Muscle of leg (tissue), 11 donors: ENCODE data around the gene KLHL11. TPM values are rescaled to one million over a fixed set of nuclear protein-coding genes. Genes with fewer than 3 reads are reported as not detected.

Experiments
- DNase-seq: peaks from one replicate; pipeline ENCODE4 v3.0.0; 2013
- H3K27ac ChIP-seq: one replicate; pipeline ENCODE4 v1.5.1; 2013; ENCODE audit warnings: mild to moderate bottlenecking, low read length, control low read depth
- H3K27me3 ChIP-seq: one replicate; pipeline ENCODE4 v1.6.1; 2013; ENCODE audit warnings: low read length; ENCODE audit not compliant: control insufficient read depth, insufficient read depth
- H3K36me3 ChIP-seq: one replicate; pipeline ENCODE4 v1.6.1; 2013; ENCODE audit warnings: low read length; ENCODE audit not compliant: control insufficient read depth, insufficient read depth
- H3K4me1 ChIP-seq: one replicate; pipeline ENCODE4 v1.6.1; 2013; ENCODE audit warnings: low read length; ENCODE audit not compliant: control insufficient read depth, insufficient read depth
- H3K4me3 ChIP-seq: one replicate; pipeline ENCODE4 v1.5.1; 2013; ENCODE audit warnings: low read length, control low read depth
- H3K9me3 ChIP-seq: replicated peaks from 2 replicates; pipeline ENCODE4 v1.6.1; 2013; ENCODE audit warnings: low read depth, low read length; ENCODE audit not compliant: control insufficient read depth
- WGBS: methylation state at CpG from one replicate; pipeline ENCODE4 v1.1.5; 2013; ENCODE audit warnings: missing lambda C conversion rate; ENCODE audit not compliant: insufficient coverage; 5-methylcytosine and 5-hydroxymethylcytosine counted together
- polyA plus RNA-seq, 8 donors: library from polyadenylated mRNA; unstranded; fragments of 120-200 nt; gene quantifications; one replicate each; pipeline versions ENCODE4 v1.2.1 to v1.2.3, GENCODE V29; 2013; ENCODE audit warnings: inconsistent platforms in 1 of 8, low replicate concordance in 1 of 8; ENCODE audit not compliant: insufficient read length in 8 of 8, insufficient read depth in 1 of 8
- total RNA-seq: library from RNA; stranded (reverse); fragments of 120-200 nt; gene quantifications from one replicate; pipeline ENCODE4 v1.2.4, GENCODE V29; 2013

KLHL11 gene
- total and polyA plus RNA-seq, 9 donors, result 3.2 to 15.8 (median 5.3) TPM

DNA sequence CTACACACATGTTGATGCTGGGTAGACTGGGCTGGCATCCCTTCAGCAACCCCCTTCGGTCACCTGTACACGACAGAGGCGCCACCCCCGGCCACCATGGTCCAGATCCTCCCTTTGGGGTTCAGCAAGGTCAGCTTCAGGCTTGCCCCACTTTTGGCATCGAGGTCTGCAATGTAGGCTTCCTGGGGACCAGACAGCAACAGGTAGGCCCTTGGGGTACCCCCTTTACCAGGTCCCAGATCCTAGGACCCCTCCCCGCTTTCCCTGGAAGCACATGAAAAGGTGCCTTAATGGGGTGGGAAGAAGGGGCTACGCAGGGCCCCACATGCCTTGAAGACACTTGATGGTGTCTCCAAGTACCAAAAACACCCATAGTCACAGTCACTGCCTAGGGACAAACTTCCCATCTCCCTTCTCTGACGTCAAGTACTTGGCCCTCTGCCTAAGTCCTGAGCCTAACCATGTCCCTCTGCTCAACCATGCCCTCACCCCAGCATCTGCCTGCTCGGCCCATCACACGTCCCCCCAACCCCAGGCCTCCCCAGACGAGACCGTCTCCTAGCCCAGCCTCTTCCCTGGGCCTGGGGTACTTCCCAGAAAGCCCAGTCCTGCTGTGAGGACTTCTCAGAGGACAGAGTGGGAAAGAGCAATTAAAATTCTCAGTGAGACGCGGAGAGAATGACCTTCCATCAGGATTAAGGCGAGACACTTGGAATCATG lies 41.4 kb upstream of the KLHL11 start:
- no peaks in the 10 kb centered on the region for H3K9me3 ChIP-seq
- peaks cover 88% of the 10 kb centered on the region for H3K36me3 ChIP-seq
- WGBS, result 75% methylated on average over 7 of the region's 15 CpGs
- H3K27ac ChIP-seq, result no peak overlapping the region
- H3K27me3 ChIP-seq, result no peaks in the 10 kb centered on the region
- no peak for DNase-seq
- no peaks in the 10 kb centered on the region for H3K4me1 ChIP-seq
- no peak overlapping the region for H3K4me3 ChIP-seq

DNA sequence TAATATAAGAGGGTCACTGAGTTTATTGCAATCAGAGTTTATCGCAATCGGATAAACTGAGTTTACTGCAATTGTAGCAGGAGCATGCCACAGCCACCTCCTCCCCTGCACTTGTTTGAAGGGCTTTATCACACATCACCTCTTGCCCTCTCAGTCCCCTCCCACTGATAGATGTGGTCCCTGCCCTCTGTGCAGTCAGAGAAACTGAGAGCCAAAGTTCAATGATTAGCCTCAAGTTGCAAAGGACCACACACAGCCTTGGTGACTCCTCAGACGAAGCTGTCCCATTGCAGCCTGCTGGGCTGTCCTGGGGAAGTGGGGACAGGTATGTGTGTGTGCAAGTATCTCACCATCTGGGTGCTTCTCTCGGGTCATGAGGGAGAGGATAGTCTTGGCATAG lies 39.9 kb upstream of the KLHL11 start:
- no peaks in the 10 kb centered on the region for H3K4me1 ChIP-seq
- no peak overlapping the region for H3K27ac ChIP-seq
- H3K9me3 ChIP-seq, result no peaks in the 10 kb centered on the region
- H3K36me3 ChIP-seq, result peaks cover 85% of the 10 kb centered on the region
- no peak for DNase-seq
- 92% methylated on average over 3 of the region's 4 CpGs for WGBS
- H3K4me3 ChIP-seq, result no peak overlapping the region
- H3K27me3 ChIP-seq, result no peaks in the 10 kb centered on the region

DNA sequence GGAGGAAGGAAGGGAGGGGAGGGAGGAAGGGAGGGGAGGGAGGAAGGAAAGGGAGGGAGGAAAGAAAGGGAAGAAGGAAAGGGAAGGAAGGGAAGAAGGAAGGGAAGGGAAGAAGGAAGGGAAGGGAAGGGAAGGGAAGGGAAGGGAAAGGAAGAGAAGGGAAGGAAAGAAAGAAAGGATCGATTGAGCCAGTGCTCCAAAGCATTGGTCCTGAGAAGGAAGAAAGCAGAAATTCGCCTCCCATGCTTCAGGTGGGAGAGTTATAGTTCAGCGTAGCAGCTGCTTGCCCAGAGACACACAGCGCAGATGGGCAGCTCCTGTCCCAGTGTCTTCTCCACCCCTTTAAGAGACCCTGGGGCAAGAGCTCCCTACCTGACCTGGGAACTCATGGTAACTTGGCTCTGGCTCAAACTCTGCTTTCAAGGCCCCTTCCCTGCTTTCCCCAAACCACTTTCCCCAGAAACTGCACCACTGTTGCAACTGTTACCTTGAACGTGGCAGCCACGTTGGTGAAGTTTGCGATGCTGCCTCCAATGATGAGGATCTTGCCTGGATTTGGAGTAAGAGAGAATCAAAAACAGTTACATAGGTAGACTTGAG lies 39.1 kb upstream of the KLHL11 start:
- WGBS, result 89% methylated on average over 6 of the region's 7 CpGs
- no peak overlapping the region for H3K4me3 ChIP-seq

DNA sequence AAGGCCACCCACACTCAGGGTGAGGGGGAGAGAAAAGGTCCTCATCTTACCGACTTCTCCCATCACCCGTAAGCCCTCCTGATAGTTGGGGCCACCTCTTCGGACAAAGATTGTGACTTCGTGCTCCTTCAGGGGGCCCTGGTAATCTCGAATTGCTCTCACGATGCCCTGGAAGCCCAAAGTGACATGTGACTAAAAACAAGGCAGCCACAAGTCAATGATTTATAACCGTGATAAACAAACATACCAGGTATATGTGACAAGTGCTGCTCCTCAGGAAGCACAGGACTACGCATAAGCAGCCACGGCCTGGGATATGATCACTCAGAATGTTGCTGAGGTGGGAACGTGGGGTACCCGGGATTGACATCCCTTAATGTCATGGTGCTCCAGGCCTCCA lies 36.4 kb upstream of the KLHL11 start:
- no peaks in the 10 kb centered on the region for H3K9me3 ChIP-seq
- DNase-seq, result no peak
- H3K36me3 ChIP-seq, result peaks cover 82% of the 10 kb centered on the region
- no peak overlapping the region for H3K4me3 ChIP-seq
- no peak overlapping the region for H3K27ac ChIP-seq
- WGBS, result 94% methylated on average over 5 of the region's 11 CpGs
- no peaks in the 10 kb centered on the region for H3K27me3 ChIP-seq
- H3K4me1 ChIP-seq, result no peaks in the 10 kb centered on the region

More for the DNA sequence above, 39.1 kb upstream of the KLHL11 start:
- Histone ChIP-seq H3K4me1 (no peaks in the 10 kb centered on the region), H3K36me3 (peaks cover 80% of the 10 kb centered on the region), H3K9me3 (no peaks in the 10 kb centered on the region), H3K27me3 (no peaks in the 10 kb centered on the region), H3K27ac (no peak overlapping the region)
- DNase-seq, result no peak

DNA sequence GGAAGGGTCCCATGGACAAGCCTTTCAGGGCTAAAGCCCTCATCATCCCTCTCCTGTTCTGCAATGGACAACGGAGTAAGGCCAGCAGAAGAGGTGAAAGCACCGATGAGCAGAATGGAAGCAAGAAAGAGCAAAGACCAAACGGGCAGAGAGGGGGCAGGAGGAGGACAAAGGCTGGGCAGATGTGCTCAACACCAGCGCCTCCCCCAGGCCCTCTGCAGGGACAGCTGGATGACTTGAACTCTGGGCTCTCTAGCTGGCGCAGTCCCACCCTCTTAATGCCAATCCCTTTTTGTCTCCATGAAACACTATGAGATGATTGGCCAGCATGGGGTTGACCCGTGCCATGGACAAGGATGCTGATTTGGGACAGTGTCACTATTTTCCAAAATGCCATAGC lies 31.5 kb upstream of the KLHL11 start:
- peaks cover 18% of the 10 kb centered on the region for H3K4me1 ChIP-seq
- H3K9me3 ChIP-seq, result no peaks in the 10 kb centered on the region
- peaks cover 84% of the 10 kb centered on the region for H3K36me3 ChIP-seq
- no peaks in the 10 kb centered on the region for H3K27me3 ChIP-seq
- no peak overlapping the region for H3K4me3 ChIP-seq
- 76% methylated on average over 4 of the region's 6 CpGs for WGBS
- H3K27ac ChIP-seq, result no peak overlapping the region
- no peak for DNase-seq

DNA sequence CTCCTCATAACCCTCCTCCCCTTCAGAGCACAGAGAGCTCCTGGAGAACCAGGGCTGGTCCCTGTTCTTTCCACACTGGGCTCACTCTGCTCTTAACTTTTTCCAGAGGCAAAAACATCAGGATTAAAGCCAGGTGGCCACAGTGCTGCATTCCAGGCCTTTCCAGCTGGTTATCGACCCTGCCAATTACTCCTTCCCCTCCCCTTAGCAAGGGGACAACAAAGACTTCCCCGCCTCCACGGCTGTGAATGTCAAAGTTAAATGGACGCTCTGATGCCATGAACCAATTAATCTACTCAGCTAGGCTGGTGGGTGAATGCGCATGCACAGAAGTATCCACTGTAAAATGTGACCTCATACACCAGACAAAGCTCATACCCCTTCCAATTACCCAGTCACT lies 30.4 kb upstream of the KLHL11 start:
- peak; percentile 87 for DNase-seq
- Histone ChIP-seq H3K4me1 (peaks cover 18% of the 10 kb centered on the region), H3K27ac (peak overlapping the region; percentile 53), H3K9me3 (no peaks in the 10 kb centered on the region), H3K4me3 (no peak overlapping the region), H3K36me3 (peaks cover 84% of the 10 kb centered on the region), H3K27me3 (no peaks in the 10 kb centered on the region)
- 15% methylated on average over 4 of the region's 5 CpGs for WGBS

DNA sequence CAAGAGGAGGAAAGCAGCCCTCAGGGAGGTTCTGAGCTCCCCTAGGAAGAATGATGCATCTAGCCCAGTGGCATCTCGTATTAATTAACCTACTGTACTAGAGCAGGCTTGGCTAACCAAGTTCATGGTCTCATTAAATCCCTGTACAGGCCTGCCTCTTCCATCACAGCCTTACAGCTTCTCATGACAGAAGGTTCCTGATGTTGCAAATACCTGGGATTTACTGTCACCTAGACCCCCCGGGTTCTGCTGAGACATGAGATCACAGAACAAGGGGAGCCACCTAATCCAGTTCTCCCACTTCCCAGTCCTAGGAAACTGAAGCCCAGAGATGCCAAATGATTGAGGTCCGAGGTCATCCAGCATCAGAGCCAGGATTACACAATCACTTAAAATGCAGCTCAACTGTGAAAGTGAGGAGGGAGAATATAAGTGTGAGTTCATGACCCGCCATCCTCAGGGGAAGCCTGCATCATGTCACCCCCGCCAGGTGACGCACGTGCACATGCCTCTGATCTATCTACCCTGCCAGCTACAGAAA lies 29.6 kb upstream of the KLHL11 start:
- Histone ChIP-seq H3K27me3 (no peaks in the 10 kb centered on the region), H3K4me3 (no peak overlapping the region), H3K27ac (peak overlapping the region; percentile 53), H3K9me3 (no peaks in the 10 kb centered on the region), H3K36me3 (peaks cover 87% of the 10 kb centered on the region), H3K4me1 (peaks cover 18% of the 10 kb centered on the region)
- 20% methylated on average over 2 of the region's 7 CpGs for WGBS
- DNase-seq, result peak; percentile 32

DNA sequence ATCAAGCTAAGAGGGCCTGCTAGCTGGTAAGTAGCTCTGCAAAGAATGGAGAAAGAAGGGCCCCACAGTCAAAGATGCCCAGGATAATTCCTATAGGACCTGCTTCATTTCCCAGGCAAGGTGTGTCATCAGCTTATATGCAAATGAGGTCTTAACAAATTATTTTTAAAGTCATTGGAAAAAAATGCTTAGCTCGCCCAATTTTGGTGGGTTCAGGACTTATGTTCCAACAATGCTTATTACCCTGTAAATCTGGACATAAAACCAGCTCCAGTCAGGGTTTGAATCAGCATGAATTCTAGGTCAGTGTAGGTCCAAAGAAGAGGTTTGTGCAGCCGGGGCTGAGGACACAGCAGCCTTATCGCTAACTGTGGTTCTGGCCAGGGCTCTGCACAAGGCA lies 28.2 kb upstream of the KLHL11 start:
- Histone ChIP-seq H3K27me3 (no peaks in the 10 kb centered on the region), H3K9me3 (no peaks in the 10 kb centered on the region), H3K4me3 (no peak overlapping the region), H3K27ac (no peak overlapping the region), H3K36me3 (peaks cover 87% of the 10 kb centered on the region), H3K4me1 (peaks cover 18% of the 10 kb centered on the region)
- 94% methylated on average over 2 of the region's 3 CpGs for WGBS
- no peak for DNase-seq

DNA sequence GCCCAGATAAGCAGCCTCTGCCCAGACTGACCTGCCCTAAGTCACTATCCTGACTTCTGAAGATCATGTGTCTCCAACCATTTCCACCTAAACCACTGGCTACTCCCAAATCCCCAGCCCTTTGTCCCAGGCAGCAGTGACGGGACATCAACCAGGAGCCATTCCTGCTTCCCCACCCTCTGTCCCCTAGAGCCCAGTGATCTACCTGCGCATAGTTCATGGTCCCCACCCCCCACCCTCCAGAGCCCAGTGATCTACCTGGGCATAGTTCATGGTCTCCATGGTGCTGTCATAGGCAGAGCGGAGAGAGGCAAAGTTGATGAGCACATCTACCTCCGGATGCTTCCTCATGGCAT lies 26.8 kb upstream of the KLHL11 start:
- Histone ChIP-seq H3K9me3 (no peaks in the 10 kb centered on the region), H3K27ac (no peak overlapping the region), H3K36me3 (peaks cover 85% of the 10 kb centered on the region), H3K4me3 (no peak overlapping the region), H3K27me3 (no peaks in the 10 kb centered on the region), H3K4me1 (peaks cover 18% of the 10 kb centered on the region)
- DNase-seq, result no peak
- WGBS, result 94% methylated on average over 2 of the region's 4 CpGs

DNA sequence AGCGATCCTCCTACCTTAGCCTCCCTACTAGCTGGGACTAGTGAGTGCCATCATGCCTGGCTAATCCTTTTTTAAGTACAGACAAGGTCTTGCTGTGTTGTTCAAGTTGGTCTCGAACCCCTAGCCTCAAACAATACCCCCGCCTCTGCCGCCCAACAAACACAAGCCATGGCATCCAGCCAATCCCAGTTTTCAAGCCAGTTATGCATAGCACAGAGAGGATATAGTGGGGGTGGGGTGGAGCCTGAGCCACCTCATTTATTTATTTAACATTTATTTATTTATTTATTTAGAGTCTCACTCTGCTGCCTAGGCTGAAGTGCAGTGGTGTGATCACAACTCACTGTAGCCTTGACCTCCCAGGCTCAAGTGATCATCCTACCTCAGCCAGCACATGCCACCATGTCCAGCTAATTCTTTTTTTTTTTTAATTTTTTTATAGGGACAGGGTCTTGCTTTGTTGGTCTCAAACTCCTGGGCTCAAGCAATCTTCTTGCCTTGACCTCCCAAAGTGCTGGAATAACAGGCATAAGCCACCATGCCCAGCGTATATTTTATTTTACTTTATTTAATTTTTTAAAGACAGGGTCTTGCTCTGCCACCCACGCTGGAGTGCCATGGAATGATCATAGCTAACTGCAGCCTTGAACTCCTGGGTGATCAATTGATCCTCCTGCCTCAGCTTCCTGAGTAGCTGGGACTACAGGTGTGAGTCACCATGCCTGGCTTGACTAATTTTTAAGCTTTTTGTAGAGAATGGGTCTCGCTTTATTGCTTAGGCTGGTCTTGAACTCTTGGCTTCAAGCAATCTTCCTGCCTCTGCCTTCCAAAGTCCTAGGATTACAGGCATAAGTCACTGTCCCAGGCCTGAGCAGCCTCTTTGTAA lies 26.2 kb upstream of the KLHL11 start:
- Histone ChIP-seq H3K9me3 (no peaks in the 10 kb centered on the region), H3K36me3 (peaks cover 84% of the 10 kb centered on the region), H3K4me1 (peaks cover 17% of the 10 kb centered on the region), H3K27ac (no peak overlapping the region), H3K4me3 (no peak overlapping the region), H3K27me3 (no peaks in the 10 kb centered on the region)
- WGBS, result 89% methylated on average over 3 of the region's 7 CpGs
- DNase-seq, result no peak
